ENCODE data around the gene HJV. TPM values are rescaled to one million over a fixed set of nuclear protein-coding genes. Genes with fewer than 3 reads are reported as not detected.

HJV gene
- total RNA-seq, 1 experiment from 2014 or later, result not detected

GRCh38 chr1:146020058-146021049 lies 1.2 kb downstream of the HJV start:
- BruUV-seq (replicated peaks), result no TSS peak
- in situ Hi-C loops (cut with HindIII; ENCODE audit: low pct_unique_long_range_greater_than_20kb, low sequenced_read_pairs), result no loop called here
- no peak overlapping the region for H3K27ac ChIP-seq (ENCODE audit: low read length)
- no peak for ATAC-seq
- H3K4me1 ChIP-seq (ENCODE audit: control insufficient read depth, insufficient read depth, low read length), result no peaks in the 10 kb centered on the region
- TF ChIP-seq POLR2AphosphoS5 (IDR thresholded peaks at IDR 0.05; ENCODE audit: low read depth, low read length) (no peak), REST (IDR thresholded peaks at IDR 0.05; ENCODE audit: insufficient read depth in 1 of 2, low read depth in 2 of 2, low read length in 1 of 2) (no peak), SIN3A (IDR thresholded peaks at IDR 0.05; ENCODE audit: borderline replicate concordance, insufficient read depth, low read depth, low read length) (no peak)
- TF ChIP-seq, protein P1, sequence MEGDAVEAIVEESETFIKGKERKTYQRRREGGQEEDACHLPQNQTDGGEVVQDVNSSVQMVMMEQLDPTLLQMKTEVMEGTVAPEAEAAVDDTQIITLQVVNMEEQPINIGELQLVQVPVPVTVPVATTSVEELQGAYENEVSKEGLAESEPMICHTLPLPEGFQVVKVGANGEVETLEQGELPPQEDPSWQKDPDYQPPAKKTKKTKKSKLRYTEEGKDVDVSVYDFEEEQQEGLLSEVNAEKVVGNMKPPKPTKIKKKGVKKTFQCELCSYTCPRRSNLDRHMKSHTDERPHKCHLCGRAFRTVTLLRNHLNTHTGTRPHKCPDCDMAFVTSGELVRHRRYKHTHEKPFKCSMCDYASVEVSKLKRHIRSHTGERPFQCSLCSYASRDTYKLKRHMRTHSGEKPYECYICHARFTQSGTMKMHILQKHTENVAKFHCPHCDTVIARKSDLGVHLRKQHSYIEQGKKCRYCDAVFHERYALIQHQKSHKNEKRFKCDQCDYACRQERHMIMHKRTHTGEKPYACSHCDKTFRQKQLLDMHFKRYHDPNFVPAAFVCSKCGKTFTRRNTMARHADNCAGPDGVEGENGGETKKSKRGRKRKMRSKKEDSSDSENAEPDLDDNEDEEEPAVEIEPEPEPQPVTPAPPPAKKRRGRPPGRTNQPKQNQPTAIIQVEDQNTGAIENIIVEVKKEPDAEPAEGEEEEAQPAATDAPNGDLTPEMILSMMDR (IDR thresholded peaks at IDR 0.05), result no peak
- H3K4me3 ChIP-seq (ENCODE audit: low read depth in 2 of 2, low read length in 2 of 2), result no peak overlapping the region
- no peaks in the 10 kb centered on the region for H3K9me3 ChIP-seq (ENCODE audit: control insufficient read depth, insufficient read depth, low read depth, low read length)
- intact Hi-C loops (cut with micrococcal nuclease; ENCODE audit: unreplicated experiment), result no loop called here
- ChIA-PET CTCF (no interaction called here), POLR2A (no interaction called here)
- no peak for DNase-seq (ENCODE audit: low read depth, low spot score)
- H3K27me3 ChIP-seq (ENCODE audit: control insufficient read depth, insufficient read depth, low read length), result peaks cover 8% of the 10 kb centered on the region; the same call in 1 of the 2 replicates
- no peaks in the 10 kb centered on the region for H3K36me3 ChIP-seq (ENCODE audit: control insufficient read depth, insufficient read depth, low read length)

DNA sequence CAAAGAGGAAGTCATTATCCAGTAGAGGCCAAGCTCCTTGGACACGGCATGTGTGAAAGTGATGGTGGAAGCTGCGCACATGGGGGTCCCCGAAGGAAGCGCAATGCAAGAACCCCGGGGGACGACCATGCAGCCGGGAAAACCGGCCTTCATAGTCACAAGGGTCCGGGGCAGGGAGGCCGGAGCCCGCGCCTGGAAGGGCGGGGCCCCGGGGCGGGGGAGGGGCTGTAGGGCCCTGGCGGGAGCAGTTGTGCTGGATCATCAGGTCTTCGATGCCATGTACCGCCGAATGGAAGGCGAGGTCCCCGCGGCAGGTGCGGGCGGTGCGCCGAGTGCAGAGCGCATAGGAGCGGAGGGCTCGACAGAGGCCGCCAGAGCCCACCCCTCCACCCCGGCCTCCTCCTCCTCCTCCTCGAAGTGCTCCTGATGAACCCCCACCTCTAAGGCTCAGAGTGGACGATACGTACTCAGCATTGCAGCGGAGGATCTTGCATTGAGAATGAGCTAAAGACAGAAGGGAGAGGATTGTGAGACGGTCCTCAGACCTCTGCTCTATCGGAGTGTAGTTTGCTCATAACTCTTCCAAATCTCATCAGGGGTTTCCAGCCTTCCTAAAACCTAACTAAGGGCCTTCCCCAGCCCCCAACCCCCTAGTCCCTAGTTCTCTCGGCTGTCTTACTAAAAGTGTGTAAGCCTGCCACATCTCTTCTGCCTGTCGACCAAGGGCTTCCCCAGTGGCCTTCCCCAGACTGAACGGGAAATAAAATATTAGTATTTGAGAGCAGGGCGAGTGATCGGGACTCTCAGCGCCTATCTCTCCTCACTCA lies 2.1 kb downstream of the HJV start:
- H3K27me3 ChIP-seq (ENCODE audit: control insufficient read depth, insufficient read depth, low read length), result peaks cover 8% of the 10 kb centered on the region; the same call in 1 of the 2 replicates
- no peak for ATAC-seq
- no peak for TF ChIP-seq REST (IDR thresholded peaks at IDR 0.05; ENCODE audit: insufficient read depth in 1 of 2, low read depth in 2 of 2, low read length in 1 of 2)
- TF ChIP-seq, protein P1 (IDR thresholded peaks at IDR 0.05), result no peak
- no peak for TF ChIP-seq TCF7L2 (IDR thresholded peaks at IDR 0.05; ENCODE audit: low read depth, low read length)
- TF ChIP-seq POLR2AphosphoS5 (IDR thresholded peaks at IDR 0.05; ENCODE audit: low read depth, low read length), result no peak
- no peak for TF ChIP-seq SIN3A (IDR thresholded peaks at IDR 0.05; ENCODE audit: borderline replicate concordance, insufficient read depth, low read depth, low read length)
- no TSS peak for BruUV-seq (replicated peaks)
- no peak for DNase-seq (ENCODE audit: low read depth, low spot score)
- no peaks in the 10 kb centered on the region for H3K4me1 ChIP-seq (ENCODE audit: control insufficient read depth, insufficient read depth, low read length)
- H3K27ac ChIP-seq (ENCODE audit: low read length), result no peak overlapping the region
- in situ Hi-C loops (cut with HindIII; ENCODE audit: low pct_unique_long_range_greater_than_20kb, low sequenced_read_pairs) (no loop called here), intact Hi-C loops (cut with micrococcal nuclease; ENCODE audit: unreplicated experiment) (no loop called here)
- ChIA-PET CTCF (no interaction called here), POLR2A (no interaction called here)
- H3K36me3 ChIP-seq (ENCODE audit: control insufficient read depth, insufficient read depth, low read length), result no peaks in the 10 kb centered on the region
- H3K4me3 ChIP-seq (ENCODE audit: low read depth in 2 of 2, low read length in 2 of 2), result no peak overlapping the region
- H3K9me3 ChIP-seq (ENCODE audit: control insufficient read depth, insufficient read depth, low read depth, low read length), result no peaks in the 10 kb centered on the region

Measured in Panc1 (cell line).